Right lobe of liver (tissue), 6 donors: ENCODE data around the gene ARMC2. TPM values are rescaled to one million over a fixed set of nuclear protein-coding genes. Genes with fewer than 3 reads are reported as not detected.

ENCODE experiments used
- ATAC-seq, 4 donors: fragments of 200-7000 bp; cut with Tn5 transposase; one replicate each; pipeline ENCODE4 v1.9.1; 2020; ENCODE audit warnings: mild to moderate bottlenecking in 4 of 4, moderate library complexity in 4 of 4
- DNase-seq, 3 donors: peaks; one replicate each; pipeline ENCODE4 v3.0.0-alpha.2; 2020
- H3K27ac ChIP-seq, 3 donors: fragments of 200-600 bp; one replicate each; pipeline ENCODE4 v1.8.0; 2022
- H3K27me3 ChIP-seq, 2 donors: fragments of 200-600 bp; one replicate each; pipeline ENCODE4 v1.8.0; 2022
- H3K36me3 ChIP-seq, 4 donors: fragments of 200-600 bp; sonication (generic) in 1 of 4; one replicate each; pipeline versions ENCODE4 v1.5.1 to v1.8.0; 2017 to 2022; ENCODE audit warnings: control low read depth in 1 of 4
- H3K4me1 ChIP-seq, 4 donors: fragments of 200-600 bp; sonication (generic) in 1 of 4; one replicate each; pipeline versions ENCODE4 v1.5.1 to v1.8.0; 2017 to 2022; ENCODE audit warnings: control low read depth in 1 of 4
- H3K4me3 ChIP-seq, 3 donors: fragments of 200-600 bp; one replicate each; pipeline ENCODE4 v1.8.0; 2022
- H3K9me3 ChIP-seq, 4 donors: fragments of 200-600 bp; sonication (generic) in 1 of 4; one replicate each; pipeline versions ENCODE4 v1.5.1 to v1.8.0; 2017 to 2022; ENCODE audit warnings: control low read depth in 1 of 4
- CTCF ChIP-seq, 4 donors: fragments of 200-600 bp in 3 of 4; fragments of 450-650 bp in 1 of 4; IDR thresholded peaks; one replicate each; pipeline versions ENCODE4 v1.5.1 to v1.8.0; 2016 to 2022; ENCODE audit warnings: antibody characterized with exemption in 4 of 4, mild to moderate bottlenecking in 2 of 4
- POLR2A ChIP-seq: fragments of 450-650 bp; IDR thresholded peaks from one replicate; pipeline ENCODE4 v1.6.1; 2017; ENCODE audit warnings: antibody characterized with exemption, mild to moderate bottlenecking
- WGBS: methylation state at CpG from one replicate; pipeline ENCODE4 v1.1.6; 2018; ENCODE audit warnings: low coverage, low lambda C conversion rate; ENCODE audit not compliant: insufficient coverage; ENCODE audit errors: missing lambda C conversion rate; 5-methylcytosine and 5-hydroxymethylcytosine counted together
- intact Hi-C, 2 donors: fragments of 100-400 bp; cut with DNase I; formaldehyde crosslinking; loops; one replicate each; pipeline versions ENCODE4 v1.11.2 to v1.14.1; 2022
- total RNA-seq, 6 experiments: library from RNA; depleted of rRNA in 2 of 6; stranded (reverse); fragments of >200 nt in 2 of 6; fragmentation: NEBNext Ultra II Directional in 3 of 6; extraction: Animal tissue kit (Norgen Biotek cat#: 25700) in 3 of 6; gene quantifications; one replicate each; pipeline versions ENCODE4 v1.1.0 to v1.2.4, GENCODE V29; 2016 to 2023
- donor health status: DM: no; HTN: yes; CAD: no.
- donor health status: DM: no; HTN: no; CAD: no.
- donor health status: DM: no; HTN: no; CAD: no.
- donor health status: DM: no; HTN: yes; CAD: no.
- donor health status: DM: no; HTN: yes; CAD: no.

Gene ARMC2
- total RNA-seq, 6 experiments from 2014 or later: 0.86 to 1.9 (median 1.0) TPM

DNA sequence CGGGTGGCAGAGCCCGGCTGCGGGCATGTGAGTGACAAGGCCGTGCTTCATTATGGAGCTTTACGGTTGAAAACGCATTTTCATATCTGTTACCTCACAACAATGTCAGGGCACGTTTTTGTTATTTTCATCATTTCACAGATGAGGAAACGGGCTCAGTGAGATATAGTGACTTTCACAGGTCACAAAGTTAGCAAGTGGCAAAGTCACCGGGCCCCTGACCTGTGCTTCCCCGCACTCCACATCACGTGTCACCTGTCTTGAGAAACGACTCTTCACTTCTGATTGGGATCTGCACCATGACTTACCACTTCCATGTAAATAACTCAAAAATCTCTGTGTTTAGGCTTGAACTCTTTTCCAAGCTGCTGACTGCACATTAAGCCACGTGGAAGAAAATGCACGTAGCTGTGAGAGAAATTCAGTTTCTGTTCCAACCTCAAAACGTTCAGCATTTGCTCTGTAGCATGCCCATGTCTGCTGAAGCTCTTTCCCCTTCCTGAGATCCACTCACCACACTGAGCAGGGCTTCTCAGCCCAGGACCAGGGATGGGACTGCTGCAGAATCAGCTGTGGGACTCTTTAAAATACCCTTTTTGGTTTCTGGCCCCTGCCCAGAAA lies 107.2 kb downstream of the ARMC2 start:
- no peak for DNase-seq
- WGBS: 81% methylated on average over 15 of the region's 15 CpGs

GRCh38 chr6:108957221-108957620 lies 109.0 kb downstream of the ARMC2 start:
- DNase-seq: no peak
- Histone ChIP-seq H3K27me3 (no peaks in the 10 kb centered on the region), H3K4me1 (no peaks in the 10 kb centered on the region), H3K9me3 (no peaks in the 10 kb centered on the region), H3K27ac (no peak overlapping the region), H3K36me3 (no peaks in the 10 kb centered on the region), H3K4me3 (no peak overlapping the region)
- intact Hi-C loops: no loop called here
- no peak for TF ChIP-seq CTCF (IDR thresholded peaks at IDR 0.05)
- no peak for TF ChIP-seq POLR2A
- WGBS: 72% methylated on average over 2 of the region's 4 CpGs
- no peak for ATAC-seq

More for the DNA sequence above, 107.2 kb downstream of the ARMC2 start:
- H3K27me3 ChIP-seq: no peaks in the 10 kb centered on the region
- no peaks in the 10 kb centered on the region for H3K4me1 ChIP-seq
- intact Hi-C loops: no loop called here
- TF ChIP-seq CTCF (IDR thresholded peaks at IDR 0.05): no peak
- TF ChIP-seq POLR2A: no peak
- H3K27ac ChIP-seq: no peak overlapping the region
- no peaks in the 10 kb centered on the region for H3K9me3 ChIP-seq
- ATAC-seq: peak in 1 of 4 donors; percentile 34
- H3K36me3 ChIP-seq: no peaks in the 10 kb centered on the region
- H3K4me3 ChIP-seq: no peak overlapping the region

DNA sequence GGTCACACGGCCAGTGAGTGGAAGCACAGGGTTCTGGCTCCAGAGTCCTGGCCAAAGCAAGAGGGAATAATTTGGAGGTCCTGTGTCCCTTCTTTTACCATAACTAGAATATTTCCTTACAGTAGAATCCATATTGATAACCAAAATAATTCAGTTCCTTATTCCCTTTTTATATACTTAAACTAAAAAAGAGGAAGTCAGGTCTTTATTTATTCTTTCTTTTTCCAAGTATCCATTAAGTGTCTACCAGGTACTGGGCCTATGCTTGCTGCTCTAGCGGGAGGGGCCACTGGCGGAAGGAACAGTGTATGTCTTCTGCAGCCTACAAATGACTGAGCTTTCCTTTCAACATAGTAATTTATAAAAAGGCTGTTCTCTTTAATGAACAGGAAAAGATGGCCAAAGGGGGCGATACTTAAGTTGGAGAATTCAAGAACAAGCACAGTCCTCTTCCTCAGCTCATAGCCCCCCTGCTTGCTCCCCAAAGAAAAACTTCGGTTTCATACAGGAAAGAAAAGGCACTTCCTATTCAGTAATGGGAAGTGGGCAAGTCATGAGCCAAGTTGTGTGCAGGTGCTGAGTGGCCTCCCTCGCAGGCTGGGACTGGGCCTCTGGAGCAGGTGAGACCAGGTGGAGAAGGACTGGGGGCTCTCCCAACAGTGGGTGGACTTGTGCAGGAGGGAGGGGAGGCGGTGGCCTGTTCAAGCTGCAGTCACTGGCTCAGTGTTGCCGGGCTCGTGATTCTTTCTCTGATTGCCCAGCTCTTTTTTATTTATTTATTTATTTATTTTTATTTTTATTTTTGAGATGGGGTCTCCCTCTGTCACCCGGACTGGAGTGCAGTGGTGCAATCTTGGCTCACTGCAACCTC lies 110.9 kb downstream of the ARMC2 start:
- TF ChIP-seq CTCF (IDR thresholded peaks at IDR 0.05) (no peak), POLR2A (no peak)
- peak in 1 of 4 donors; percentile 36 for ATAC-seq
- no peaks in the 10 kb centered on the region for H3K4me1 ChIP-seq
- DNase-seq: no peak
- H3K27ac ChIP-seq: no peak overlapping the region
- H3K27me3 ChIP-seq: no peaks in the 10 kb centered on the region
- WGBS: 77% methylated on average over 8 of the region's 10 CpGs
- intact Hi-C loops: no loop called here
- no peak overlapping the region for H3K4me3 ChIP-seq
- H3K36me3 ChIP-seq: no peaks in the 10 kb centered on the region
- no peaks in the 10 kb centered on the region for H3K9me3 ChIP-seq

GRCh38 chr6:108959972-108960582 lies 111.9 kb downstream of the ARMC2 start:
- Histone ChIP-seq H3K27me3 (no peaks in the 10 kb centered on the region), H3K36me3 (no peaks in the 10 kb centered on the region), H3K4me3 (no peak overlapping the region), H3K4me1 (no peaks in the 10 kb centered on the region), H3K27ac (no peak overlapping the region), H3K9me3 (no peaks in the 10 kb centered on the region)
- intact Hi-C loops: no loop called here
- ATAC-seq (no peak), DNase-seq (no peak)
- 75% methylated on average over 7 of the region's 10 CpGs for WGBS
- no peak for TF ChIP-seq POLR2A
- TF ChIP-seq CTCF (IDR thresholded peaks at IDR 0.05): no peak
